MCF 10A (cell line): ENCODE data around the gene FOXP3. TPM values are rescaled to one million over a fixed set of nuclear protein-coding genes. Genes with fewer than 3 reads are reported as not detected.

ENCODE experiments used
- BruUV-seq: library from RNA; stranded (reverse); fragments of 400-500 nt; replicated peaks from 2 replicates; lab custom pipeline; 2021; lab: Mats Ljungman, UMichigan
- CTCF ChIA-PET: fragments of 300-600 bp; sonication (Branson Sonifier 250); formaldehyde crosslinking; extraction: SDS; loops from one replicate; lab custom pipeline; 2021; ENCODE audit warnings: antibody characterized with exemption, inconsistent platforms; lab: Yijun Ruan, JAX
- POLR2A ChIA-PET: fragments of 300-600, 350-650 bp; sonication (Branson Sonifier 250); formaldehyde crosslinking; extraction: SDS; loops from one replicate; lab custom pipeline; 2020; ENCODE audit warnings: antibody characterized with exemption, inconsistent platforms; lab: Yijun Ruan, JAX
- DNase-seq: peaks from one replicate; pipeline ENCODE4 v3.0.0-alpha.2; 2018; ENCODE audit not compliant: unreplicated experiment
- H3K27ac Mint-ChIP-seq: one replicate; pipeline ENCODE4 v1.8.0; 2022; ENCODE audit warnings: mild to moderate bottlenecking, low read depth, mixed read lengths; ENCODE audit not compliant: unreplicated experiment
- H3K27me3 Mint-ChIP-seq: one replicate; pipeline ENCODE4 v1.8.0; 2022; ENCODE audit warnings: mixed read lengths; ENCODE audit not compliant: insufficient read depth, unreplicated experiment
- H3K36me3 Mint-ChIP-seq: one replicate; pipeline ENCODE4 v1.8.0; 2022; ENCODE audit warnings: mild to moderate bottlenecking, moderate library complexity, mixed read lengths; ENCODE audit not compliant: insufficient read depth, unreplicated experiment
- H3K4me1 Mint-ChIP-seq: one replicate; pipeline ENCODE4 v1.8.0; 2022; ENCODE audit warnings: mixed read lengths; ENCODE audit not compliant: insufficient read depth, unreplicated experiment
- H3K4me3 Mint-ChIP-seq: one replicate; pipeline ENCODE4 v1.8.0; 2022; ENCODE audit warnings: mild to moderate bottlenecking, moderate library complexity, mixed read lengths; ENCODE audit not compliant: unreplicated experiment
- H3K9me3 Mint-ChIP-seq: one replicate; pipeline ENCODE4 v1.8.0; 2022; ENCODE audit warnings: mixed read lengths; ENCODE audit not compliant: unreplicated experiment
- CTCF ChIP-seq: fragments of 200-600 bp; IDR thresholded peaks from one replicate; pipeline ENCODE4 v1.8.0; 2022; ENCODE audit warnings: antibody characterized with exemption, mild to moderate bottlenecking; ENCODE audit not compliant: unreplicated experiment
- intact Hi-C: fragments of 100-400 bp; cut with micrococcal nuclease; formaldehyde crosslinking; loops from 2 replicates; pipeline ENCODE4 v1.14.1; 2022
- total RNA-seq: library from RNA; stranded (reverse); gene quantifications from 2 replicates; pipeline ENCODE4 v1.2.3, GENCODE V29; 2022

FOXP3 gene
- total RNA-seq, 1 experiment from 2014 or later = 0.26 TPM

- Mint-ChIP-seq H3K36me3 (no peaks in the 10 kb centered on the region), H3K27me3 (peaks cover 12% of the 10 kb centered on the region), H3K9me3 (no peaks in the 10 kb centered on the region), H3K27ac (no peak overlapping the region), H3K4me3 (no peak overlapping the region), H3K4me1 (no peaks in the 10 kb centered on the region)
- intact Hi-C loops = no loop called here
- POLR2A ChIA-PET = no interaction called here
- CTCF ChIA-PET = no interaction called here
- TF ChIP-seq CTCF = no peak
- BruUV-seq = no TSS peak
- DNase-seq = no peak
Observed at GRCh38 chrX:49220100-49220499, 44.4 kb downstream of the FOXP3 start.

GRCh38 chrX:49214996-49215526 lies 49.4 kb downstream of the FOXP3 start:
- no peak overlapping the region for H3K27ac Mint-ChIP-seq
- no TSS peak for BruUV-seq
- no peak for DNase-seq
- ChIA-PET CTCF (no interaction called here), POLR2A (no interaction called here)
- no peak for TF ChIP-seq CTCF
- H3K9me3 Mint-ChIP-seq = peaks cover 12% of the 10 kb centered on the region
- H3K4me1 Mint-ChIP-seq = no peaks in the 10 kb centered on the region
- intact Hi-C loops = no loop called here
- peaks cover 11% of the 10 kb centered on the region for H3K27me3 Mint-ChIP-seq
- no peak overlapping the region for H3K4me3 Mint-ChIP-seq
- H3K36me3 Mint-ChIP-seq = no peaks in the 10 kb centered on the region

GRCh38 chrX:49214416-49214815 lies 50.1 kb downstream of the FOXP3 start:
- ChIA-PET CTCF (interaction anchor here (0.9 kb wide), 1 partner anchor 25 kb away, joined by 5 read pairs; no protein-coding TSS in a partner anchor), POLR2A (no interaction called here)
- Mint-ChIP-seq H3K4me3 (no peak overlapping the region), H3K4me1 (no peaks in the 10 kb centered on the region), H3K9me3 (peaks cover 12% of the 10 kb centered on the region), H3K27ac (no peak overlapping the region), H3K36me3 (no peaks in the 10 kb centered on the region), H3K27me3 (peaks cover 5% of the 10 kb centered on the region)
- BruUV-seq = no TSS peak
- no peak for TF ChIP-seq CTCF
- intact Hi-C loops = no loop called here
- DNase-seq = no peak

DNA sequence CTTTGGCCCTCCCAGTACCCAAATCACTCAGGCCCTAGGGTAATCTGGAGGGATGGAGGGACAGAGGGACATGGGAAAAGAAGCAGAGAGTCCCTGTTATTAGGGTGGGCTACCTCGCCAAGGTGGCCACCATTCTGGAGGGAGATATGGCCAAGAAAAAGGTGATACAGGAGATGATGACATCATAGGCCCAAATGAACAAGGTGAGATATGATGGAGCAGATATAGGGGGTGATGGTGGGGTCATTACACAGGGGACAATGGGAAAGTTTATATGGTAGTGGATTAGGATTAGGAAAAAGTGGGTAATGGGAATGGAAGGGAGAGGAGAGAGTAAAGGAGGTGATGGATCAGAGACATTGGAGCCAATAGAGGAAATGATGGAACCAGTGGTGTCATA lies 51.6 kb downstream of the FOXP3 start:
- Mint-ChIP-seq H3K9me3 (peaks cover 12% of the 10 kb centered on the region), H3K4me1 (no peaks in the 10 kb centered on the region), H3K4me3 (no peak overlapping the region), H3K27ac (no peak overlapping the region), H3K36me3 (no peaks in the 10 kb centered on the region), H3K27me3 (no peaks in the 10 kb centered on the region)
- BruUV-seq = no TSS peak
- ChIA-PET CTCF (interaction anchor here (0.7 kb wide), 1 partner anchor 780 kb away, joined by 3 read pairs; no protein-coding TSS in a partner anchor), POLR2A (no interaction called here)
- TF ChIP-seq CTCF = no peak
- DNase-seq = no peak
- intact Hi-C loops = no loop called here
